GM23248 (cell line): Measurements from ENCODE around the gene LMO7. TPM values are rescaled to one million over a fixed set of nuclear protein-coding genes. Genes with fewer than 3 reads are reported as not detected.

Experiments
- DNase-seq: peaks from one replicate; pipeline ENCODE4 v3.0.0-alpha.2; 2015
- H2AFZ ChIP-seq: fragments of 200-600 bp; sonication (generic); 2 replicates; pipeline ENCODE4 v1.6.1; 2016; ENCODE audit warnings: antibody characterized with exemption
- H3F3A ChIP-seq: fragments of 200-600 bp; sonication (generic); 2 replicates; pipeline ENCODE4 v1.6.1; 2016; ENCODE audit warnings: mild to moderate bottlenecking, antibody characterized with exemption, mixed run types; ENCODE audit not compliant: insufficient read depth
- H3K27ac ChIP-seq: fragments of 200-600 bp; sonication (generic); 2 replicates; pipeline ENCODE4 v1.5.1; 2016; ENCODE audit warnings: mild to moderate bottlenecking
- H3K27me3 ChIP-seq: fragments of 200-600 bp; sonication (generic); replicated peaks from 2 replicates; pipeline ENCODE4 v1.6.1; 2016; ENCODE audit warnings: mild to moderate bottlenecking; ENCODE audit not compliant: insufficient read depth
- H3K36me3 ChIP-seq: fragments of 200-600 bp; sonication (generic); 2 replicates; pipeline ENCODE4 v1.6.1; 2016; ENCODE audit warnings: low read depth, mild to moderate bottlenecking
- H3K4me1 ChIP-seq: fragments of 200-600 bp; sonication (generic); 2 replicates; pipeline ENCODE4 v1.6.1; 2016; ENCODE audit warnings: mild to moderate bottlenecking; ENCODE audit not compliant: insufficient read depth
- H3K4me2 ChIP-seq: fragments of 200-600 bp; sonication (generic); one replicate; pipeline ENCODE4 v1.6.1; 2016; ENCODE audit warnings: mild to moderate bottlenecking; ENCODE audit not compliant: unreplicated experiment
- H3K4me3 ChIP-seq: fragments of 200-600 bp; sonication (generic); 2 replicates; pipeline ENCODE4 v1.5.1; 2016; ENCODE audit warnings: mild to moderate bottlenecking
- H3K79me2 ChIP-seq: fragments of 200-600 bp; sonication (generic); 2 replicates; pipeline ENCODE4 v1.6.1; 2016; ENCODE audit warnings: mild to moderate bottlenecking; ENCODE audit not compliant: insufficient read depth
- H3K9ac ChIP-seq: fragments of 200-600 bp; sonication (generic); 2 replicates; pipeline ENCODE4 v1.6.1; 2016; ENCODE audit warnings: mild to moderate bottlenecking
- H3K9me2 ChIP-seq: fragments of 200-600 bp; sonication (generic); 2 replicates; pipeline ENCODE4 v1.6.1; 2016; ENCODE audit warnings: mixed run types, mild to moderate bottlenecking, moderate library complexity; ENCODE audit not compliant: insufficient read depth
- H3K9me3 ChIP-seq: fragments of 200-600 bp; sonication (generic); one replicate; pipeline ENCODE4 v1.6.1; 2017; ENCODE audit warnings: low read depth
- H4K20me1 ChIP-seq: fragments of 200-600 bp; sonication (generic); 2 replicates; pipeline ENCODE4 v1.6.0; 2016; ENCODE audit not compliant: insufficient read depth
- EZH2 ChIP-seq: fragments of 200-600 bp; sonication (generic); IDR thresholded peaks from 2 replicates; pipeline ENCODE4 v1.6.1; 2018; ENCODE audit warnings: antibody characterized with exemption, mild to moderate bottlenecking; ENCODE audit not compliant: insufficient read depth, poor library complexity, severe bottlenecking
- EZH2phosphoT487 ChIP-seq: fragments of 200-600 bp; sonication (generic); IDR thresholded peaks from 2 replicates; pipeline ENCODE4 v1.6.1; 2018; ENCODE audit warnings: antibody characterized with exemption, moderate library complexity, mild to moderate bottlenecking, low read depth; ENCODE audit not compliant: insufficient read depth
- WGBS, 2 experiments: methylation state at CpG; one replicate each; pipeline ENCODE4 v1.1.6; 2015 to 2017; ENCODE audit warnings: low lambda C conversion rate in 2 of 2, low coverage in 1 of 2; ENCODE audit errors: missing lambda C conversion rate in 2 of 2; 5-methylcytosine and 5-hydroxymethylcytosine counted together
- in situ Hi-C: fragments of 300-500 bp; cut with MboI; formaldehyde crosslinking; loops from 2 replicates; pipeline ENCODE4 v1.15.0; 2020
- polyA plus RNA-seq: library from polyadenylated mRNA; unstranded; fragments of >200 nt; fragmentation: Nextera tagmentation; extraction: Ambion mirVana; gene quantifications from 2 replicates; pipeline ENCODE4 v1.2.1, GENCODE V29; 2016
- total RNA-seq: library from RNA; depleted of rRNA; stranded (reverse); fragments of >200 nt; shearing (Covaris generic); gene quantifications from 2 replicates; pipeline ENCODE4 v1.2.3, GENCODE V29; 2014

LMO7 gene
- total and polyA plus RNA-seq, 2 experiments from 2014 or later = 288 to 318 TPM

GRCh38 chr13:75657111-75657510 is 21.0 kb downstream of the LMO7 start:
- Histone ChIP-seq H2AFZ (no peak overlapping the region), H3K4me3 (no peak overlapping the region), H3K4me1 (peaks cover 47% of the 10 kb centered on the region), H3K27me3 (no peaks in the 10 kb centered on the region), H3K4me2 (peak overlapping the region; percentile 49), H3K79me2 (peaks cover 100% of the 10 kb centered on the region), H4K20me1 (peaks cover 9% of the 10 kb centered on the region; the same call in 1 of the 2 replicates), H3F3A (peaks cover 54% of the 10 kb centered on the region), H3K36me3 (peaks cover 34% of the 10 kb centered on the region; the same call in 1 of the 2 replicates), H3K9ac (peak overlapping the region; percentile 20; the same call in 1 of the 2 replicates), H3K27ac (peak overlapping the region; percentile 77), H3K9me3 (no peaks in the 10 kb centered on the region), H3K9me2 (no peaks in the 10 kb centered on the region)
- in situ Hi-C loops = no loop called here
- TF ChIP-seq EZH2 (no peak), EZH2phosphoT487 (no peak)
- 91 to 93% methylated on average over 1 of the region's 1 CpG for WGBS, 2 experiments
- DNase-seq = peak; percentile 40

DNA sequence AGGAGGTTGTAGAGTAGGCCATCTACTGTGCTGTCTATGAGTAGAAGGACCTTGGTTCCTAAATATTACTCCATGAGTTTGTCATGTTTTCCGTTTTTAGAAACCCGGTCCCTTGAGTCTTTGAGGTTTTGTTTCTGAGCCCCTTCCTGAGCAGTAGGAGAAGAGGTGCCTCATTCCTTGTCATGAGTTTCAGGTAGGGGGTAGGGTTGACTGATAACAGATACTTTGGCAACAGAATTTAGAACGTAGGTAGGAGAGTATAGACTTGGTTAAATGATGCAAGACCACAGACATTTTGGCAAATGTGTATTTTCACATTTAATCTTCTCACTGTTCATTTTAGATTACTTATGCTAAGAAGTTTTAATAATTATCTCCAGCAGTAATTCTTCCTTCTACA is 24.6 kb downstream of the LMO7 start:
- Histone ChIP-seq H3K4me2 (no peak overlapping the region), H3K27me3 (no peaks in the 10 kb centered on the region), H3K27ac (0 out of 2 replicates have a peak overlapping the region, but pooled peaks have one; percentile 4), H3K9ac (no peak overlapping the region), H4K20me1 (peaks cover 16% of the 10 kb centered on the region; the same call in 1 of the 2 replicates), H3F3A (peaks cover 64% of the 10 kb centered on the region), H3K36me3 (peaks cover 19% of the 10 kb centered on the region; the same call in 1 of the 2 replicates), H3K79me2 (peaks cover 100% of the 10 kb centered on the region), H3K4me3 (no peak overlapping the region), H3K9me2 (no peaks in the 10 kb centered on the region), H3K9me3 (no peaks in the 10 kb centered on the region), H2AFZ (no peak overlapping the region), H3K4me1 (peaks cover 49% of the 10 kb centered on the region)
- no peak for DNase-seq
- WGBS, 2 experiments = 80% methylated on average over 3 of the region's 3 CpGs
- TF ChIP-seq EZH2 = no peak
- TF ChIP-seq EZH2phosphoT487 = no peak
- in situ Hi-C loops = no loop called here

DNA sequence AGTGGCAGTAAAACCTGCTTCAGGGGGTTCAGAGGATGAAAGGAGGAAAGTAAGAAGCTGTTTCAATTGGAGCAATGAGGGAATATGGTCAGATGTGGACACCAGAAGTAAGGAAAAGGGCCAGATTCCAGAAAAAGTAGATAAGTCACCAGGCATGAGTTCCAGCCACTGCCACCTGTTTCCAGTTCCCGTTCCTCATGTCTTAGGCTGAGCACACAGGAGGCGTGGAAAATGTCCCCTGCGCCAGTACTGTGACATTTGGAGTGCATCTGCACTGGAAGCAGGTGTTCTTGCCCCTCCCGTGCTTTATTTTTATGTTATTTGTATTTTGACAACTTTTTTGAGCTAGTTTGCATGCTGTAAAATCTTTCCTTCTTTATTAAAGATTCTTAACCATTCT is 25.3 kb downstream of the LMO7 start:
- no peak for TF ChIP-seq EZH2phosphoT487
- no peak for TF ChIP-seq EZH2
- Histone ChIP-seq H3K4me3 (no peak overlapping the region), H3K9me2 (no peaks in the 10 kb centered on the region), H3K27me3 (no peaks in the 10 kb centered on the region), H3K79me2 (peaks cover 100% of the 10 kb centered on the region), H3F3A (peaks cover 67% of the 10 kb centered on the region), H4K20me1 (peaks cover 21% of the 10 kb centered on the region; the same call in 1 of the 2 replicates), H3K4me1 (peaks cover 47% of the 10 kb centered on the region), H3K9me3 (no peaks in the 10 kb centered on the region), H3K9ac (no peak overlapping the region), H3K36me3 (peaks cover 22% of the 10 kb centered on the region; the same call in 1 of the 2 replicates), H3K27ac (peak overlapping the region; percentile 4; the same call in 1 of the 2 replicates), H2AFZ (no peak overlapping the region), H3K4me2 (no peak overlapping the region)
- DNase-seq = peak; percentile 30
- WGBS, 2 experiments = 56 to 62% methylated on average over 4 of the region's 4 CpGs
- in situ Hi-C loops = no loop called here

- DNase-seq = peak; percentile 58
Observed at GRCh38 chr13:75666646-75667351, 30.7 kb downstream of the LMO7 start.

More at GRCh38 chr13:75666646-75667351, 30.7 kb downstream of the LMO7 start:
- H3K27me3 ChIP-seq = no peaks in the 10 kb centered on the region
- no peak overlapping the region for H3K27ac ChIP-seq
- peaks cover 100% of the 10 kb centered on the region for H3K79me2 ChIP-seq
- H3K9me2 ChIP-seq = no peaks in the 10 kb centered on the region
- TF ChIP-seq EZH2phosphoT487 = no peak
- no peak for TF ChIP-seq EZH2
- in situ Hi-C loops = no loop called here
- WGBS, 2 experiments = 65 to 81% methylated on average over 1 of the region's 1 CpG
- no peak overlapping the region for H3K9ac ChIP-seq
- H3K4me1 ChIP-seq = peaks cover 45% of the 10 kb centered on the region
- H2AFZ ChIP-seq = no peak overlapping the region
- H3K36me3 ChIP-seq = peaks cover 9% of the 10 kb centered on the region; the same call in 1 of the 2 replicates
- H3K4me2 ChIP-seq = no peak overlapping the region
- H3K9me3 ChIP-seq = no peaks in the 10 kb centered on the region
- H3K4me3 ChIP-seq = no peak overlapping the region
- peaks cover 37% of the 10 kb centered on the region for H4K20me1 ChIP-seq
- peaks cover 29% of the 10 kb centered on the region; the same call in 1 of the 2 replicates for H3F3A ChIP-seq
